Fibroblast of skin of back (primary cell): ENCODE data around the gene TRAF1. TPM values are rescaled to one million over a fixed set of nuclear protein-coding genes. Genes with fewer than 3 reads are reported as not detected.
"Not testable (repeated sequence)": the region's sequence is repeated elsewhere in the genome, so short reads cannot be mapped to it uniquely, and the experiment has no call there.

ENCODE experiments used
- DNase-seq: peaks from one replicate; pipeline ENCODE4 v3.0.0-alpha.2; 2013
- polyA plus RNA-seq, 2 experiments: library from polyadenylated mRNA; unstranded; fragments of 120-200 nt; gene quantifications; one replicate each; pipeline ENCODE4 v1.2.1, GENCODE V29; 2013; ENCODE audit not compliant: insufficient read length in 2 of 2

Gene TRAF1
- 1.5 TPM for polyA plus RNA-seq (2013, experiment 1 of 2; ENCODE audit: insufficient read length)
- 1.8 TPM for polyA plus RNA-seq (2013, experiment 2 of 2; ENCODE audit: insufficient read length)

GRCh38 chr9:120926397-120926928 lies at the start of gene TRAF1:
Gene TRAF1, minus strand, starts transcription at chr9:120926796. Its CDS starts 721 bp downstream, at chr9:120926075.
- no peak for DNase-seq

GRCh38 chr9:120974921-120975320 lies 48.3 kb upstream of the TRAF1 start:
- no peak for DNase-seq

GRCh38 chr9:120974181-120974580 lies 47.6 kb upstream of the TRAF1 start:
- DNase-seq: no peak

- DNase-seq: no peak
These were observed 45.3 kb upstream of the TRAF1 start for GRCh38 chr9:120971938-120972337.

GRCh38 chr9:120971471-120971870 lies 44.9 kb upstream of the TRAF1 start:
- DNase-seq: not testable (repeated sequence)

- no peak for DNase-seq
These were observed 43.6 kb upstream of the TRAF1 start for GRCh38 chr9:120970244-120970643.

- no peak for DNase-seq
These were observed 39.4 kb upstream of the TRAF1 start for GRCh38 chr9:120966013-120966369.

- DNase-seq: no peak
These were observed 38.9 kb upstream of the TRAF1 start for GRCh38 chr9:120965344-120966012.

- DNase-seq: no peak
These were observed 35.3 kb upstream of the TRAF1 start for GRCh38 chr9:120961936-120962335.

GRCh38 chr9:120960001-120960400 lies 33.4 kb upstream of the TRAF1 start:
- DNase-seq: no peak

- no peak for DNase-seq
These were observed 30.3 kb upstream of the TRAF1 start for GRCh38 chr9:120956862-120957261.

GRCh38 chr9:120951960-120952618 lies 25.5 kb upstream of the TRAF1 start:
- DNase-seq: no peak

- no peak for DNase-seq
These were observed 24.1 kb upstream of the TRAF1 start for GRCh38 chr9:120950421-120951388.

- DNase-seq: no peak
These were observed 22.7 kb upstream of the TRAF1 start for GRCh38 chr9:120949290-120949689.

- DNase-seq: no peak
These were observed 22.2 kb upstream of the TRAF1 start for GRCh38 chr9:120948824-120949223.

GRCh38 chr9:120947222-120947621 lies 20.6 kb upstream of the TRAF1 start:
- DNase-seq: no peak

- peak; percentile 50 for DNase-seq
These were observed 19.7 kb upstream of the TRAF1 start for GRCh38 chr9:120946259-120946658.

- no peak for DNase-seq
These were observed 18.4 kb upstream of the TRAF1 start for GRCh38 chr9:120944948-120945347.

- no peak for DNase-seq
These were observed 17.8 kb upstream of the TRAF1 start for GRCh38 chr9:120944434-120944843.

- peak; percentile 31 for DNase-seq
These were observed 15.8 kb upstream of the TRAF1 start for GRCh38 chr9:120942186-120943001.

- peak; percentile 65 for DNase-seq
These were observed 14.6 kb upstream of the TRAF1 start for GRCh38 chr9:120941046-120941770.
